HG02763 (cell line): ENCODE results near the gene CCDC59.

ENCODE experiments used
- ATAC-seq: cut with Tn5 transposase; IDR thresholded peaks from one replicate; pipeline ENCODE4 v1.9.1; 2021; ENCODE audit warnings: mild to moderate bottlenecking, moderate library complexity; ENCODE audit not compliant: unreplicated experiment

Gene CCDC59

GRCh38 chr12:82319276-82319675, 38.9 kb downstream of the CCDC59 start:
- no peak for ATAC-seq

GRCh38 chr12:82314406-82314892, 43.7 kb downstream of the CCDC59 start:
- no peak for ATAC-seq
